ENCODE measurements around the gene IKZF4. TPM values are rescaled to one million over a fixed set of nuclear protein-coding genes. Genes with fewer than 3 reads are reported as not detected.
A peak's percentile ranks its signal among the peaks of the same experiment; 100 is the strongest.

Gene IKZF4
- total RNA-seq, 2 experiments from 2014 or later: 1.3 to 6.0 TPM

DNA sequence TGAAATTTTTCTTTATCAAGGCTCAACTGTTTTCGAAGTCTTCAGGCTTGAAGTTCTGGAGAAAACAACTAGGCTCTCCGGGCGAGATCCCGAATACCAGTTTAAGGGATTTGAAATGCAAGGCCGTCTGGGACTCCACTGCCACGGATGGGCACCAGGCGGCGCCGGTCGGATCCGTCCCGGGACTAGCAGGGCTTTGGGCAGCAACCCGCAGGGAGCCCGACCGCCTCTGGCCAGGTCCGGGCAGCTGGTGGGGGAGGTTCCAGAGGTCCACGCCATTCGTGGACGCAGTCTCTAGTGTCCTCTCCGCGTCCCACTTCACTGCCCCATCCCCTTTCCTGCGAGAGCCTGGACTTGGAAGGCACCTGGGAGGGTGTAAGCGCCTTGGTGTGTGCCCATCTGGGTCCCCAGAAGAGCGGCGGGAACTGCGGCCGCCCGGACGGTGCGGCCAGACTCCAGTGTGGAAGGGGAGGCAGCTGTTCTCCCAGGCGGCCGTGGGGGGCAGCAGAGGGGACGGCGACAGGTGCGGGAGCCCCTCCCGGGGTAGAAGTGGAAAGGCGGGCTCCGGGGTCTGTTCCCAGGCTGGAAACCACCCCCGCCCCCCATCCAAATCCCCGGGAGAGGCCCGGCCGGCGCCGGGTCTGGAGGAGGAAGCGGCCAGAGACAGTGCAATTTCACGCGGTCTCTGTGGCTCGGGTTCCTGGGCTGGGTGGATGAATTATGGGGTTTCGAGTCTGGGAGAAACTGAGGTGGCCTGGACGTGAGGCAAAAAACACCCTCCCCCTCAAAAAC is 58.3 kb downstream of the IKZF4 start:
- no peak overlapping the region for H3K27ac ChIP-seq (ENCODE audit: low read depth, low read length, poor library complexity, severe bottlenecking)
- H3K79me2 ChIP-seq (ENCODE audit: insufficient read depth, low read depth, low read length): no peaks in the 10 kb centered on the region
- no peaks in the 10 kb centered on the region for H3K36me3 ChIP-seq (ENCODE audit: insufficient read depth, low read length)
- peaks cover 16% of the 10 kb centered on the region for H3K4me1 ChIP-seq (ENCODE audit: insufficient read depth, low read length, poor library complexity, severe bottlenecking)
- no peak for TF ChIP-seq EZH2phosphoT487 (IDR thresholded peaks at IDR 0.05; ENCODE audit: borderline replicate concordance, low read depth, low read length)
- TF ChIP-seq, protein P1, sequence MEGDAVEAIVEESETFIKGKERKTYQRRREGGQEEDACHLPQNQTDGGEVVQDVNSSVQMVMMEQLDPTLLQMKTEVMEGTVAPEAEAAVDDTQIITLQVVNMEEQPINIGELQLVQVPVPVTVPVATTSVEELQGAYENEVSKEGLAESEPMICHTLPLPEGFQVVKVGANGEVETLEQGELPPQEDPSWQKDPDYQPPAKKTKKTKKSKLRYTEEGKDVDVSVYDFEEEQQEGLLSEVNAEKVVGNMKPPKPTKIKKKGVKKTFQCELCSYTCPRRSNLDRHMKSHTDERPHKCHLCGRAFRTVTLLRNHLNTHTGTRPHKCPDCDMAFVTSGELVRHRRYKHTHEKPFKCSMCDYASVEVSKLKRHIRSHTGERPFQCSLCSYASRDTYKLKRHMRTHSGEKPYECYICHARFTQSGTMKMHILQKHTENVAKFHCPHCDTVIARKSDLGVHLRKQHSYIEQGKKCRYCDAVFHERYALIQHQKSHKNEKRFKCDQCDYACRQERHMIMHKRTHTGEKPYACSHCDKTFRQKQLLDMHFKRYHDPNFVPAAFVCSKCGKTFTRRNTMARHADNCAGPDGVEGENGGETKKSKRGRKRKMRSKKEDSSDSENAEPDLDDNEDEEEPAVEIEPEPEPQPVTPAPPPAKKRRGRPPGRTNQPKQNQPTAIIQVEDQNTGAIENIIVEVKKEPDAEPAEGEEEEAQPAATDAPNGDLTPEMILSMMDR (conservative IDR thresholded peaks at IDR 0.05; ENCODE audit: low read length): peak; percentile 73
- peak overlapping the region; percentile 85 for H2AFZ ChIP-seq (ENCODE audit: low read length)
- CTCF ChIA-PET (ENCODE audit: unreplicated experiment): interaction anchor here (1.0 kb wide), 2 partner anchors 16 to 26 kb away, joined by 3 to 4 read pairs; no protein-coding TSS in a partner anchor
- intact Hi-C loops (cut with micrococcal nuclease; ENCODE audit: unreplicated experiment): no loop called here
- H3K9me2 ChIP-seq (ENCODE audit: insufficient read depth, low read length): no peaks in the 10 kb centered on the region
- peak overlapping the region; percentile 70 for H3K4me3 ChIP-seq (ENCODE audit: low read depth, low read length, poor library complexity, severe bottlenecking)
- POLR2A ChIA-PET: interaction anchor here (0.6 to 0.7 kb wide), 2 partner anchors 106 to 1581 kb away, joined by 3 to 4 read pairs; no protein-coding TSS in a partner anchor
- BruUV-seq (replicated peaks): no TSS peak
- H4K20me1 ChIP-seq (ENCODE audit: insufficient read depth, low read length): no peaks in the 10 kb centered on the region
- H3K9me3 ChIP-seq (ENCODE audit: low read length): no peaks in the 10 kb centered on the region
- DNase-seq (ENCODE audit: low spot score): peak; percentile 51
- peak overlapping the region; percentile 87 for H3K4me2 ChIP-seq (ENCODE audit: low read length)

DNA sequence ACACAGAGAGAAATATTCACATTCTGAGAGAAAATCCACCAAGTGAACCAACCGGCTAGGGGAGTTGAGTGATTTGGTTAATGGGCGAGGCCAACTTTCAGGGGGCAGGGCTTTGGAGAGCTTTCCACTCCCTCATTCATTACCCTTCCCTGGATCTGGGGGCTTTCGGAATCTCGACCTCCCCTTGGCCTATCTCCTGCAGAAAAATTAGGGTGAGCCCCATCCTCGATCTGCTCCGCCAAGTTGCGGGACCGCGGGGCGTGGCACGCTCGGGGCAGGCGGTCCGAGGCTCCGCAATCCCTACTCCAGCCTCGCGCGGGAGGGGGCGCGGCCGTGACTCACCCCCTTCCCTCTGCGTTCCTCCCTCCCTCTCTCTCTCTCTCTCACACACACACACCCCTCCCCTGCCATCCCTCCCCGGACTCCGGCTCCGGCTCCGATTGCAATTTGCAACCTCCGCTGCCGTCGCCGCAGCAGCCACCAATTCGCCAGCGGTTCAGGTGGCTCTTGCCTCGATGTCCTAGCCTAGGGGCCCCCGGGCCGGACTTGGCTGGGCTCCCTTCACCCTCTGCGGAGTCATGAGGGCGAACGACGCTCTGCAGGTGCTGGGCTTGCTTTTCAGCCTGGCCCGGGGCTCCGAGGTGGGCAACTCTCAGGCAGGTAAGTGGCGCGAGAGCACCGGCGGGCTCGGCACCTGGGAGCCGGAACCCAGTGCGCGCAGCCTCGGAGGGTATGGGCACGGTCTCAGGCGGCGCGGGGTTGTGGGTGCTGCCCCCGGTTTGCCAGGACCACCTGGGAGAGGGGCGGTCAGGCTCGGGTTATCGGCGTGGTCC is 59.1 kb downstream of the IKZF4 start, which contains the start of gene ERBB3:
Gene ERBB3, plus strand, starts transcription at position 443 of the 833 bp plus-strand sequence. Its CDS starts 136 bp downstream, at position 579.
- peak within 1 kb of the TSS; percentile 70 for H3K4me3 ChIP-seq (ENCODE audit: low read depth, low read length, poor library complexity, severe bottlenecking)
- H3K9me3 ChIP-seq (ENCODE audit: low read length): no peaks in the 10 kb centered on the region
- intact Hi-C loops (cut with micrococcal nuclease; ENCODE audit: unreplicated experiment): no loop called here
- H3K79me2 ChIP-seq (ENCODE audit: insufficient read depth, low read depth, low read length): no peaks in the 10 kb centered on the region
- TF ChIP-seq, protein P1 (conservative IDR thresholded peaks at IDR 0.05; ENCODE audit: low read length): no peak
- no peak for TF ChIP-seq EZH2phosphoT487 (IDR thresholded peaks at IDR 0.05; ENCODE audit: borderline replicate concordance, low read depth, low read length)
- peak within 1 kb of the TSS; percentile 85 for H2AFZ ChIP-seq (ENCODE audit: low read length)
- ChIA-PET CTCF (ENCODE audit: unreplicated experiment) (interaction anchor here (1.0 kb wide), 2 partner anchors 15 to 25 kb away, joined by 3 to 4 read pairs; no protein-coding TSS in a partner anchor), POLR2A (interaction anchor here (0.6 to 0.7 kb wide), 2 partner anchors 107 to 1582 kb away, joined by 3 to 4 read pairs; no protein-coding TSS in a partner anchor)
- DNase-seq (ENCODE audit: low spot score): peak; percentile 14
- H4K20me1 ChIP-seq (ENCODE audit: insufficient read depth, low read length): no peaks in the 10 kb centered on the region
- no peaks in the 10 kb centered on the region for H3K9me2 ChIP-seq (ENCODE audit: insufficient read depth, low read length)
- no TSS peak for BruUV-seq (replicated peaks)
- no peaks in the 10 kb centered on the region for H3K36me3 ChIP-seq (ENCODE audit: insufficient read depth, low read length)
- H3K4me2 ChIP-seq (ENCODE audit: low read length): peak within 1 kb of the TSS; percentile 87
- no peak within 1 kb of the TSS for H3K27ac ChIP-seq (ENCODE audit: low read depth, low read length, poor library complexity, severe bottlenecking)
- H3K4me1 ChIP-seq (ENCODE audit: insufficient read depth, low read length, poor library complexity, severe bottlenecking): peaks cover 16% of the 10 kb centered on the region
